ENCODE data around the gene MEMO1. TPM values are rescaled to one million over a fixed set of nuclear protein-coding genes. Genes with fewer than 3 reads are reported as not detected.

Gene MEMO1
- total RNA-seq, 2 donors from 2014 or later, result 5.6 to 13.2 TPM

GRCh38 chr2:32005371-32005976 is 5.3 kb downstream of the MEMO1 start:
- intact Hi-C loops (cut with DNase I), result no loop called here
- H3K27ac ChIP-seq, result no peak overlapping the region
- no peaks in the 10 kb centered on the region for H3K36me3 ChIP-seq (replicated peaks in 1 of 2; ENCODE audit: insufficient read depth in 1 of 2, low read depth in 2 of 2)
- no peaks in the 10 kb centered on the region for H3K9me3 ChIP-seq
- peaks cover 38% of the 10 kb centered on the region for H3K4me1 ChIP-seq
- 96 to 97% methylated on average over 2 of the region's 2 CpGs for WGBS, 2 donors
- H3K4me3 ChIP-seq, result no peak overlapping the region
- no peak for ATAC-seq
- DNase-seq, result no peak
- no peak for TF ChIP-seq CTCF (IDR thresholded peaks at IDR 0.05)
- no peak for TF ChIP-seq POLR2A (IDR thresholded peaks at IDR 0.05)
- no peaks in the 10 kb centered on the region for H3K27me3 ChIP-seq

- intact Hi-C loops (cut with DNase I), result no loop called here
- TF ChIP-seq POLR2A (IDR thresholded peaks at IDR 0.05), result no peak
- TF ChIP-seq CTCF (IDR thresholded peaks at IDR 0.05), result no peak
- ATAC-seq, result no peak
Measured at GRCh38 chr2:32003791-32004190, 7.0 kb downstream of the MEMO1 start.

GRCh38 chr2:32002406-32002805 is 8.4 kb downstream of the MEMO1 start:
- TF ChIP-seq CTCF (IDR thresholded peaks at IDR 0.05), result no peak
- TF ChIP-seq POLR2A (IDR thresholded peaks at IDR 0.05), result no peak
- Histone ChIP-seq H3K4me1 (peaks cover 25% of the 10 kb centered on the region), H3K4me3 (no peak overlapping the region), H3K27me3 (no peaks in the 10 kb centered on the region), H3K27ac (no peak overlapping the region), H3K9me3 (no peaks in the 10 kb centered on the region), H3K36me3 (replicated peaks in 1 of 2; ENCODE audit: insufficient read depth in 1 of 2, low read depth in 2 of 2) (no peaks in the 10 kb centered on the region)
- ATAC-seq (no peak), DNase-seq (no peak)
- 84 to 91% methylated on average over 3 of the region's 3 CpGs for WGBS, 2 donors
- intact Hi-C loops (cut with DNase I), result no loop called here

More at GRCh38 chr2:32003791-32004190, 7.0 kb downstream of the MEMO1 start:
- Histone ChIP-seq H3K9me3 (no peaks in the 10 kb centered on the region), H3K4me1 (peaks cover 39% of the 10 kb centered on the region), H3K36me3 (replicated peaks in 1 of 2; ENCODE audit: insufficient read depth in 1 of 2, low read depth in 2 of 2) (no peaks in the 10 kb centered on the region), H3K27me3 (no peaks in the 10 kb centered on the region), H3K27ac (no peak overlapping the region), H3K4me3 (no peak overlapping the region)
- DNase-seq, result no peak
- WGBS, 2 donors, result 90 to 100% methylated on average over 2 of the region's 2 CpGs

GRCh38 chr2:31999438-31999837 is 11.4 kb downstream of the MEMO1 start:
- H3K9me3 ChIP-seq, result no peaks in the 10 kb centered on the region
- ATAC-seq (no peak), DNase-seq (no peak)
- no peaks in the 10 kb centered on the region for H3K27me3 ChIP-seq
- H3K4me3 ChIP-seq, result no peak overlapping the region
- no peaks in the 10 kb centered on the region for H3K36me3 ChIP-seq (replicated peaks in 1 of 2; ENCODE audit: insufficient read depth in 1 of 2, low read depth in 2 of 2)
- WGBS, 2 donors, result 96 to 98% methylated on average over 4 of the region's 4 CpGs
- intact Hi-C loops (cut with DNase I), result no loop called here
- no peak overlapping the region for H3K27ac ChIP-seq
- peaks cover 4% of the 10 kb centered on the region for H3K4me1 ChIP-seq
- TF ChIP-seq CTCF (IDR thresholded peaks at IDR 0.05) (no peak), POLR2A (IDR thresholded peaks at IDR 0.05) (no peak)

GRCh38 chr2:31998731-31999383 is 12.0 kb downstream of the MEMO1 start:
- TF ChIP-seq POLR2A (IDR thresholded peaks at IDR 0.05) (no peak), CTCF (IDR thresholded peaks at IDR 0.05) (no peak)
- H3K27ac ChIP-seq, result no peak overlapping the region
- ATAC-seq (no peak), DNase-seq (no peak)
- no peaks in the 10 kb centered on the region for H3K27me3 ChIP-seq
- no peaks in the 10 kb centered on the region for H3K9me3 ChIP-seq
- H3K4me3 ChIP-seq, result no peak overlapping the region
- peaks cover 4% of the 10 kb centered on the region for H3K4me1 ChIP-seq
- 97% methylated on average over 4 of the region's 4 CpGs for WGBS, 2 donors
- no peaks in the 10 kb centered on the region for H3K36me3 ChIP-seq (replicated peaks in 1 of 2; ENCODE audit: insufficient read depth in 1 of 2, low read depth in 2 of 2)
- intact Hi-C loops (cut with DNase I), result no loop called here
